SKM-1 treated with dmso at 0.1 percent for 144 hours (cell line): ENCODE measurements around the gene CTDSP2.
"Not testable (repeated sequence)": the region's sequence is repeated elsewhere in the genome, so short reads cannot be mapped to it uniquely, and the experiment has no call there.

ENCODE experiments used
- DNase-seq: peaks from one replicate; lab custom pipeline; 2025; ENCODE audit not compliant: unreplicated experiment; lab: John Stamatoyannopoulos, UW

CTDSP2 gene

GRCh38 chr12:57882575-57882974, 36.0 kb upstream of the CTDSP2 start:
- DNase-seq, result no peak

GRCh38 chr12:57881475-57881874, 34.9 kb upstream of the CTDSP2 start:
- DNase-seq, result no peak

GRCh38 chr12:57881035-57881434, 34.5 kb upstream of the CTDSP2 start:
- not testable (repeated sequence) for DNase-seq

- no peak for DNase-seq
Measured at GRCh38 chr12:57877876-57878275, 31.3 kb upstream of the CTDSP2 start.

GRCh38 chr12:57875753-57876547, 29.4 kb upstream of the CTDSP2 start:
- no peak for DNase-seq

GRCh38 chr12:57874166-57875108, 27.9 kb upstream of the CTDSP2 start:
- DNase-seq, result peak; percentile 51

GRCh38 chr12:57872362-57872761, 25.8 kb upstream of the CTDSP2 start:
- no peak for DNase-seq

- no peak for DNase-seq
Measured at GRCh38 chr12:57869927-57870318, 23.4 kb upstream of the CTDSP2 start.

- no peak for DNase-seq
Measured at GRCh38 chr12:57869298-57869926, 22.9 kb upstream of the CTDSP2 start.

- no peak for DNase-seq
Measured at GRCh38 chr12:57868851-57869268, 22.3 kb upstream of the CTDSP2 start.

- DNase-seq, result no peak
Measured at GRCh38 chr12:57868221-57868620, 21.7 kb upstream of the CTDSP2 start.

GRCh38 chr12:57866308-57867019, 19.9 kb upstream of the CTDSP2 start:
- DNase-seq, result no peak

- peak; percentile 18 for DNase-seq
Measured at GRCh38 chr12:57865084-57865751, 18.7 kb upstream of the CTDSP2 start.

GRCh38 chr12:57864442-57865083, 18.0 kb upstream of the CTDSP2 start:
- DNase-seq, result no peak

GRCh38 chr12:57863676-57864075, 17.1 kb upstream of the CTDSP2 start:
- DNase-seq, result no peak

- DNase-seq, result no peak
Measured at GRCh38 chr12:57861967-57862366, 15.4 kb upstream of the CTDSP2 start.

- not testable (repeated sequence) for DNase-seq
Measured at GRCh38 chr12:57860883-57861282, 14.4 kb upstream of the CTDSP2 start.

- no peak for DNase-seq
Measured at GRCh38 chr12:57859121-57859520, 12.6 kb upstream of the CTDSP2 start.

GRCh38 chr12:57858123-57858522, 11.6 kb upstream of the CTDSP2 start:
- DNase-seq, result not testable (repeated sequence)

GRCh38 chr12:57854965-57855364, 8.4 kb upstream of the CTDSP2 start:
- DNase-seq, result no peak
